HG03039 (cell line): ENCODE results near the gene TAS2R9.
"Not testable (repeated sequence)": the region's sequence is repeated elsewhere in the genome, so short reads cannot be mapped to it uniquely, and the experiment has no call there.

Experiments
- ATAC-seq: cut with Tn5 transposase; IDR thresholded peaks from one replicate; pipeline ENCODE4 v1.9.1; 2021; ENCODE audit warnings: mild to moderate bottlenecking, moderate library complexity; ENCODE audit not compliant: unreplicated experiment

TAS2R9 gene, protein sequence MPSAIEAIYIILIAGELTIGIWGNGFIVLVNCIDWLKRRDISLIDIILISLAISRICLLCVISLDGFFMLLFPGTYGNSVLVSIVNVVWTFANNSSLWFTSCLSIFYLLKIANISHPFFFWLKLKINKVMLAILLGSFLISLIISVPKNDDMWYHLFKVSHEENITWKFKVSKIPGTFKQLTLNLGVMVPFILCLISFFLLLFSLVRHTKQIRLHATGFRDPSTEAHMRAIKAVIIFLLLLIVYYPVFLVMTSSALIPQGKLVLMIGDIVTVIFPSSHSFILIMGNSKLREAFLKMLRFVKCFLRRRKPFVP

DNA sequence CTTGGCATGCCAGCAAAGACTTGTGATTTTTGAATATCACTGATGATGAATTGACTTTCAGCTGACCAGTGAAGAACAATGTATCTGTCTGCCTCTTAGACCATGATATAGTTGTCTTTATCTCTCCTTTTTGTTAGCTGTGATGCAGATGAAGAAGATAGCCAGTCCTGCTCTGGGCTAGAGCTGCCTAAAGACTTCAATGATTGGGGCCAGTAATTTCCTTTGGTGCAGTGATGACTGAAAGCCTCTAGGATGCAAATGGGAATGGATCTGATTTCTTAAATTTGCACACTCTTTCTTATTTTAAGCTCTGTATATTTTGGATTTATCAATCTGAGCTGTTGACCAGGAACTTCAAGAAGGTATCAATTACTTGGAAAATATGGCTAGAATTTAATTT lies at the start of gene TAS2R9:
TSS of gene TAS2R9 (minus strand) at position 101 of the 400 bp plus-strand sequence. CDS start at position 8, 93 bp downstream.
- ATAC-seq: no peak

DNA sequence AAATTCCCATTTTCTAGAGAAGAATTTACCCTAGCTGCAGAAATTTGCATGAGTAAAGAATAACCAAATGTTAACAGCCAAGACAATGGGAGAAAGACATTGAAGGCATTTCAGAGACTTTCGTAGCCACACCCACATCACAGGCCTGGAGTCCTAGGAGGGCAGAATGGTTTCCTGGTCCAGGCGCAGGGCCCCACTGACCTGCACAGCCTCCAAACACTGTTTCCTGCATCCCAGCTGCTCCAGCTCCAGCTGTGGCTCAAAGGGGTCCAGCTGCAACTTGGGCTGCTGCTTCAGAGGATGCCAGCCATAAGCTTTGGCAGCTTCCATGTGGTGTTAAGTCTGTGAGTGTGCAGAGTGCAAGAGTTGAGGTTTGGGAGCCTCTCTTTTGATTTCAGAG lies 45.8 kb upstream of the TAS2R9 start:
- no peak for ATAC-seq

DNA sequence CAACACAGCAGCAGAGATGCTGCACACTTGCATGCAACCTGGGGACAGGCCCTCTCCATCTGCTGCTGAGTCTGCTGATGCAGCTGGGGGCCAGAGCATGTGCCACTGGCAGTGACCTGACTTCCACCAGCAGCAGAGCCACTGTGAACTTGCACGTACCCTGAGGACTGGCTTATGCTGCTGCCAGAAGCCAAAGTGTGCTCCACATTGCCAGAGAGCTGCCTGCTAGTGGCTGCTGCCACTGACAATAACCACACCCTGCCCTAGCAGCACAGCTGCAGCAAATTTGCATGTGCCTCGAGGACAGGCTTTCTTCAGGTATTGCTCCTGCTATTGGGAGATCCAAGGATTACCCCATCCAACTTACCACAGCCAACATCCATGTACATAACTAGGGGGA lies 43.8 kb upstream of the TAS2R9 start:
- ATAC-seq: no peak

DNA sequence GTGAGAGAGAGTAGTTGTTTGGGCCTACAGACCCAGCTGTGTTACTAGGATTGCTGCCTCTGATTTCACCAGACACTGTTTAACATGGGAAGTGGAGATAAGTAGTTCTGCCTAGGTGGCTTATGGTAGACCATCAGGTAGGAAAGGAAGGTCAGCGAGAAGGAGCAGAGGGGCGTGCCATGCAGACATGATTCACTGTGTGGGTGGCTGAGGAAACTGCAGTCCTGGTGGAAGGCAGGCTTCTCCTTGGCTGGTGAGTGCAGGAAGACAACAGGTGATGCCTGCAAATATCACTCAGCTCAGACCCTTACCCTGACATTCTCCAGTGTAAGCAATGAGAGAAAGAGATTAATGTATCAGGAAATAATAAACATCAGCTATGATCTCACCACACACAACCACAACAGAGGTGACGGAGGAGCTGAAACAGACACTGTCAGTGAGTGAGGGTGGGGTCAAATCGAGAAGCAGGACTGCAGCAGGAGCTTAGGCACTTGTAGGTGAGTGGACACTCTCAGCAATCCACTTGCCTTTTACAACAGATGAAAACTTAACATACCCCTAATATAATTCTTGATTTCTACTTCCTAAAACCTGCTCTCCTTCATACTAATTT lies 41.4 kb upstream of the TAS2R9 start:
- no peak for ATAC-seq

DNA sequence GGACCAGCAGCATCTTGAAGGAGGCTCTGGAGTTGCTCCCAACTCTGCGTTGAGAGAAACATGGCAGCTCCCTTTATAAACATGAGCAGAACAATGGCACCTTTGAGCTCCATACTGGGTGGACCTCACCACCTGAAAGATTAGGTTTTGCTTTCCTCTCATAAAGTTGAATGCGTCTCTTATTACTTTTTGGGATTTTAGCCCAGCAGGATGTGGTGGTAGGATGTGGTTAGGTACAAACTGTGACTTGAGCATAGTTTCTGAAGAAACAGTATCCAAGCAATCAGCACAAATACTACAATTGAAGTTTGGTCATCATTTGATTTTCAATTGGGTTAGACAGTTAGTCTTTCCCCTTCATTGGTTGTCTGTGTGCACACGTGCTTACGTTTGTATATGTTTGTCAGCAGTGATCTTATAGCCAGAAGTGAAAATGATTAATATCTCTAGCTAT lies 39.5 kb upstream of the TAS2R9 start, which contains the start of gene PRR4:
TSS of gene PRR4 (minus strand) at position 51 of the 454 bp plus-strand sequence. CDS start at position 13, 38 bp downstream.
- ATAC-seq: no peak

DNA sequence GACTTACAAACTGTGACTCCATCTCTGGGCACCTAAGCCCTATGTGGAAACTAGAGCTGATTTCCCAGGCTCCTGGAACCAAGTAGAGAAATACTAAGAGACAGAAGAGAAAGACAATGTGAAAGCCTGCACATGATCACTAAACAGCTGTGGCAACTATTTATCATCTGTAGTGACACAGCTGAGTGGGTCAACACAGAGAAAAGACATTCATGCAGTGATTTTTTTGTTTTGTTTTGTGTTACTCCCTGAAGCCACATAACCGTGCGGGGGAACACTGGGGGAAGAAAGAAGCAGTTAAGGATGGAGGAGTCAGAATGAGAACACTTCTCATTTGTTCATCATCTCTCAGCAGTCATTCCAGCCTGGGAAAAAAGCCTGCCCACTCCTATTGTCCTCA lies 37.8 kb upstream of the TAS2R9 start:
- ATAC-seq: no peak

DNA sequence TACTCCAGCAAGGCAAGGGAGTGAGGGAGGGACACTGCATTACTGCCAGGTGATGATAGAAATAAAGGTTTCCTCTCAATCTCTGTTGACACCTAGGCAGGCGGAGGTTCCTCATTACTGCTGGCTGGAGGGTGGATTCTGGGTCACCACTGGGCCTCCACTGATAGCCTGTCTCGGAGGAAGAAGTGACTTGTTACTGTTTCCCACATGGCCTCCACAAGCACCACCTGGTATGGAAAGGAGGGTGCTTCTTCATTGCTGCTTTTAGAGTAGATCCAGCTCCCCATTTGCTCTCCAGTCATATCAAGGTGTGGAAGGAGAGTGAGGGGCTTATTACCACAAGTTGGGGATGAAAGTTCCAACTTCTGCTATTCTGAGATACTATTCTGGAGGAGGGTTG lies 32.9 kb upstream of the TAS2R9 start:
- ATAC-seq: no peak

DNA sequence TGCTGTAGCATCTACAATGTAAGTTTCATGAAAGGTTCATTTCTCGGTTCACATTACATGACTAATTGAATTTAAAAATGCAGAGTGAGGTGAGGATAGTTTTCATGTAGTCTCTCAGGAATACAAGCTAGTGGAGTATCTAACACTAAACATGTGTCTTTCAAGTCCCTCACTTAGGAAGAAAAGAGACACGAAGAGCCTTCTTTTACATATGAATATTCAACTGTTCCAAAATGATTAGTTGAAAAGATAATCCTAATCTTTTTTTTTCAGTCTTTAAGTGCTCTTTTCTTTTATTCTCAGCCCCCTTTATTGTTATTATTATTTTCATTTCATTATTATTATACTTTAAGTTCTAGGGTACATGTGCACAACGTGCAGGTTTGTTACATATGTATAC lies 28.5 kb upstream of the TAS2R9 start:
- no peak for ATAC-seq

DNA sequence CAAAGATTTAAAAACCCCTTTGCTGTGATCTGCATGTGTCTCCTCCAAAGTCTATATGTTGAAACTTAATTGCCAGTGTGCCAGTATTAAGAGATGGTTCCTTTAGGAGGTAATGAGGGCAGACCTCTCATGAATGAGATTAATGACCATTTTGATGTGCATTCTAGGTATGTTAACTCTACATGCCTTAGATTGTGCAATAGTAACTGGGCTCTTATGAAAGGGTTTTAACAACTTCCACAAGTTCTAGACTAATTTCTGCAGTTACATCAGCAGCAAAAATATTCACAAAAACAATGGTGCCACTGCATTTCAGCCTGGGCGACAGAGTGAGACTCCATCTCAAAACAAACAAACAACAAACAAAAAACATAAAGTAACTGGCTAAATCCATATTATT lies 20.0 kb upstream of the TAS2R9 start:
- ATAC-seq: no peak

DNA sequence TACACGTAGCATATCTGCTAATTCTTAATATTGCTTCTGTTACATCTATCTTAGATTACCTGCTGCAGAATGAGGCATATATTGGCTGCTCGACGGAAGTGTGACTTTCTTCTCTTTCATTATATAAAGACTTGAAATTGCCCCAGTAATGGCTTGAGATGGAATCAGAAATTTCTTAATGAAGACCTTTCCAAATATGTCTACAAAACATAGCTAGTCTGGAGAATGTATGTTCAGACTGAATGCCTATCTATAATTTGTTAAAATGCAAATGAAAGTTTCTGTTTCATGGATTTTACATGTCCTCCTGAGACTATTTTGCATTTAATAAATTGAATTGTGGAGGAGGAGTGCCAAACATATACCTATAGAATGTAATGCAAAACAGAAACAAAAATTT lies 16.3 kb upstream of the TAS2R9 start, which contains the start of gene TAS2R10:
TSS of gene TAS2R10 (minus strand) at position 101 of the 400 bp plus-strand sequence. CDS start at position 12, 89 bp downstream.
- no peak for ATAC-seq

DNA sequence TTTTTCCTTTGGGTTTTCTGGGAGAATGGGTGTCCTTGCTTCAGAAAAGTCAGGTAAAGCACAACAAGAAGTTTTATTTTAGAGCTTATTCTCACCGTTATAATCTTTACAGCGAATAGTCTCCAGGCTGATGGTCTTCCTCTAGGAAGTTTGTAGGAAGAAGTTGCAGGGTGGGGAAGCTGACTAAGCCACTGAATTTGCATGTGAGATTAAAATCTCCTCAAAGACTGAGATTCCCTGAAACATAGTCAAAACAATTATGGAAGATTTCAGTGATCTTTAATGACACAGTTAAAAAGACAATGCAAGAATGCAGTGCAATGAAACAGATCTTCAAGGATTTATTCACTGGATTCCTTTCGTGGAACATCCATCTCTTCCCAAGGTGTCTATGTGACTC lies 15.0 kb upstream of the TAS2R9 start:
- no peak for ATAC-seq

DNA sequence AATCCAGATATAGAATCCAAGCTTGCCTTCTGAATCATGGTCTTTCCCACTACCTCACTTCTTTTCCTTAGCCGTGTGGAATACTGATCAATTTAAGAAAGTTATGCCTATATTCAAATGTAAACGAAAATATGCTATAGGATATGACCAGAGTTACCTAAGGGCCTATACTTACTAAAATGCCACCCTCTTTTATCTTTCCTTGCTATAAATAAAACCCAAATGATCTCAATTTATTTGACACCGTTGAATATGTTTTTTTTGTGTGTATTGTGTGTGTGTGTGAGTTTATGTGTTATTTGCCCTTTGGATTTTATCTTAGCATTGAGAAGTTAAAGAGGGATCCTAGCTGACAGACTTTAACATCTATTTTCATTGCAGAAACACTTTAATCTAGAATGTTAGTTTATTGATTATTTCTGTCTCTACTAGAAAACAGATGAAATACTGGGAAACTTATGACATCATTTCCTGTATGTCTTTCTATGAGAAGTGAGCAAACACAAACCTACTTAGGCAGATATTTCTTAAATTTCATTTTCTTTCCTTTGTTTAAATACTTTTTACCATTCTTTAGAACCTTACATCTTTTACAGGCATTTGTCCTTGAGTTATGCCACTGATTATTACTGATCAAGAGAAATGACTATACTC lies 2.0 kb upstream of the TAS2R9 start:
- ATAC-seq: no peak

DNA sequence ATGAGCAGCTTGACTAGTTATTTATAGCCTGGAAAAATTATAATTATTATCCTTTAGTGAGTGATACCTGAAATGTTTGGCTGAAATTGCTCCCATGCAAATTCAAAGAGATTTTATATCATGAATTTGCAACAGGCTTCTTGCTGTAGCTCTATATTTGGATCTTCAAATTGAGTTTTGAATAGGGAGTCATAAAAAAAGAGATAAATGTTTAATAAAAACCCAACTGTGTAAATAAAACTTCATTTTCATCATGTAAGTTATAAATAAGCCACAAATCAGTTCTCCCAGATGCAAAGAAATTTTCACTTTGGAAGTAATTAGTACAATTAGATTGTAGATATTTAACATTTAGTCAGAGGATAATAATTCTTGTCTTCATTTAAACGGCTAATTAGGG lies 2.8 kb downstream of the TAS2R9 start, which contains the start of gene TAS2R8:
TSS of gene TAS2R8 (minus strand) at position 101 of the 400 bp plus-strand sequence. CDS start 306 bp downstream, outside the sequence.
- ATAC-seq: no peak

DNA sequence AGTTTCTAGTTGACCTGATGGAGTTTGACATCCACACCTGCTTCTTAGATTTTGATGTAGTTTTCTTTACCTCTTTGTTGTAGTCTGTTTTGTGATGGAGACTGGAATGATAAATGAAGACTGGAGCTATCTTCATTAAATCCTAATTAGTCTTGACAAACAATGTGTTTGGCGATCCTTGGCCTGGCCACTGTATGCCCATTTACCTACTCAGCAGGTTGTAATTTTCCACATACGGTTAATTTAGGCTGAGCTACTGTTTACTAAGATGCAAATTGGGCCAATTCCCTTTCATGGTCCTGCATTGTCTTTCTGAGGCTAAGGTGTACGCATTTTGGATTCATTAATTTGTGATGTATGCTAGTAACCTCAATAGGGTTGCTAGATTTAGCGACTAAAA lies 7.4 kb downstream of the TAS2R9 start, which contains the start of gene TAS2R7:
TSS of gene TAS2R7 (minus strand) at position 41 of the 400 bp plus-strand sequence. CDS start 57 bp downstream, outside the sequence.
- no peak for ATAC-seq

DNA sequence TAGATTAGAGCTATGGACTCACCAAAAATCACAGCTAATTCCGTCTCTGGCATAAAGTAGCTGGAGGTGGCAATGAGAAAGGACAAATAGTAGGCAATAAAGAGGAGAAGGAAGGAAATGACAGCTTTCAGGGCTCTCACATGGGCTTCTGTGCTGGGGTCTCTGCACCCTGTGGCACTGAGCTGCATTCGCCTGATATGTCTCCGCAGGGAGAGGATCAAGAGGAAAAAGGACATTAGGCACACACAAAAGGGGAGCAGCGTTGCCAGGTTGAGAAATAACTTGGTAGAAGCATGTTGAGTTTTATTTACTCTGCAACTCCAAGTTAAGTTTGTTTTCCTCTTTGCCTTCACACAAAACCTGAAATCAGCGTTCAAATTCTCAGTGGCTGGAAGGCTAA lies 8.2 kb downstream of the TAS2R9 start:
- no peak for ATAC-seq

DNA sequence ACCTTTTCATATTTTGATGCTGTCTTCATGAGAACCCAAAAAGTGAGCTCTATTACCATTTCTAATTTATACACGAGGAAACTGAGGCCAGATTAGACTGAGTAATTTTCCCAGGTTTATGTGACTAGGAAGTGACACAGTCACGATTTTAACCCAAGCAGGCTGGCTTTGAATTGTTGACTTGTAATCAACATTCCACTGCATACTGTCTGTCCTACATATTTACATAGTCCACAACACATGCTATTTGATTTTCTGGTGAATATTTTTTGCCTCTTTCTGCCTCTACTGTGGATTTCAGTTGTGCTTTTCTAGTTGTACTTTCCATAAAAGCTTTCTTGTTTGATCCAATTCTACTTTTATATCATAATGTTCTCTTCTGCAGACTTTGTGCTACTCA lies 15.7 kb downstream of the TAS2R9 start:
- no peak for ATAC-seq

DNA sequence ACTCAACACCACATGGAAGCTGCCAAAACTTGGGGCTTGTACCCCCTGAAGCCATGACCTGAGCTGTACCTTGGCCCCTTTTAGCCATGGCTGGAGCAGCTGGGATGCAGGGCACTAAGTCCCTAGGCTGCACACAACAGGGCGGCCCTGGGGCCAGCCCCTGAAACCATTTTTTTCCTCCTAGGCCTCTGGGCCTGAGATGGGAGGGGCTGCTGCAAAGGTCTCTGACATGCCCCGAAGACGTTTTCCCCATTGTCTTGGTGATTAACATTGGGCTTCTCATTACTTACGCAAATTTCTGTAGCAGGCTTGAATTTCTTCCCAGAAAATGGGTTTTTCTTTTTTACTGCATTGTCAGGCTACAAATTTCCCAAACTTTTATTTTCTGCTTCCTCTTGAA lies 18.2 kb downstream of the TAS2R9 start:
- ATAC-seq: not testable (repeated sequence)

DNA sequence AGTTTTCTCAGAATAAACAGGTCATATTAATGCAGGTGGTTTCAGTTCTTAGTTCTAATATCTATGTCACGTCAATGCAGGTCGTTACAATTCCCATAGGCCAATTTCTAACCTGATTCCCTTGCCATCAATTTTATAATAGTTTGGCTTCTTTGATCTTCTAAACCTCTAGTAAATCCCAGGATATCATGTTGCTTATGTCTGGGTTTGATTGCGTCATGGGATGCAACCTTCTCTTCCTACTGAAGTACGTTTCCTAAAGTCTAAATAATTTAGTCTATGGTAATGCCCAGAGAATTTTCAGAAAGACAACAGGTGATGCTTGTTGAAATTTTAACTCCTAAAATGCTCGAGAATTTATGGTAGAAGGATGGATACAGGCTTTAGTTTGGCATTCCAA lies 26.7 kb downstream of the TAS2R9 start:
- ATAC-seq: no peak

DNA sequence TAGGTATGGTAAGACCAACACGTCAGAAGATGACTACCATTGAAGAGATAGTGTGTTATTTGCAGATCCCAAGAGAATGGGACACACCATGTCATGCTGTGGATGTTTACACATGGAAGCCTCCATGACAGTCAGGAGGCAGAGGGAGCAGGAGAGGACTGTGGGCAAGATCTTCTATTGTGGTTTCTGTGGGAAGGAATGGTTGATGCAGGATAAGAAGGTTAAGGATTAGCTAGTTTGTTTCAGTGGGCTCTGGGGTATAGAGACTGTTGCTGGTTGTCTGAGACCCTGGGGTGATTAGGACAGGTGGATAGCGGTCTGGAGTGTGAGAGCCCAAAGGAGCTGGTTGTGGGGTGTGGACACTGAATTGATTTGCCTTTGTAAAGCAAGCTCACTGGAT lies 30.9 kb downstream of the TAS2R9 start:
- ATAC-seq: no peak

DNA sequence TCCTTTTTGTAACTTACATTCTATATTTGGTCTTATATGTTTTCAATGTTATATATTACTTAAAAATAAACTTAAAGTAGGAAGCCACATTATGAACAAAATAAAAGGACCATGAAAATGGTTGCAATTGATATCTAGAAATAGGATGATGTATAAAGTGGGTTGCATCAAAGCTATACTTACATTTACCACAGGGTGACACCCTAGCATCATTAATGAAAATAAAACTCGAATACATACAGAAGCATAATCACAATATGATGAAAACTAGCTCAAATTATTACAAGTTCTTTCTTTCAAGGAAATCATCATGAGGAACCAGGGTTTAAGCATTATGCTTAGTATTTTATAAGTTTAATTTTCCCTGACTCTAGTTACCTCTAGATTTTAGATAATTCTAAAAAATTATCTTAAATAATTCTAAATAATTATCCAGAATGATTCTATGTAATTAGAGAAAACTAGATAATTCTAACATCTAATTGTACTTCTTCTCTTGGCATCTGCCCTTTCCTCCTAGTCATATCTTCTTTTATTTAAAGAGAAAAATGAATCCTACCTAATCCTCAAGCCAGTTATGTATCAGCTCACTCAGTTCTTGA lies 38.7 kb downstream of the TAS2R9 start:
- ATAC-seq: no peak

DNA sequence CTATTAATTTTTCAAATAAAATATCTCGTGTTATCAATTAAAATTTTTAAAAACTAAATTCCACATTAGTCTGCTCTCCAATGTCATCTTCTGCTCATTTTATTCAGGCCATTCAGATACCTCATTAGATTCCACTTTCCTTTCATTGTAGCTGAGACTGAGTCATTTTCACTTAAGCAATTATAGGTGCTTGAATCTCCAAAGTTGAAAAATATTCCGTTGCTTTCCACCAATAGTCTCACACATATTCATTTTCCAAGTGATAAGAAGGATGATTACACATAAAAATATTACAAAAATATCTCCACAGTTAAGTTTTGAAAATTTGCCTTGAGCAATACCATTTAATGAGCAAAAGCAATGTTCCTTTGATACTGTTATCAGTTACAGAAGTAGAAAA lies 50.3 kb downstream of the TAS2R9 start:
- no peak for ATAC-seq
